ENCODE measurements around the gene BICRA.
"Not testable (repeated sequence)": the region's sequence is repeated elsewhere in the genome, so short reads cannot be mapped to it uniquely, and the experiment has no call there.

Gene BICRA

DNA sequence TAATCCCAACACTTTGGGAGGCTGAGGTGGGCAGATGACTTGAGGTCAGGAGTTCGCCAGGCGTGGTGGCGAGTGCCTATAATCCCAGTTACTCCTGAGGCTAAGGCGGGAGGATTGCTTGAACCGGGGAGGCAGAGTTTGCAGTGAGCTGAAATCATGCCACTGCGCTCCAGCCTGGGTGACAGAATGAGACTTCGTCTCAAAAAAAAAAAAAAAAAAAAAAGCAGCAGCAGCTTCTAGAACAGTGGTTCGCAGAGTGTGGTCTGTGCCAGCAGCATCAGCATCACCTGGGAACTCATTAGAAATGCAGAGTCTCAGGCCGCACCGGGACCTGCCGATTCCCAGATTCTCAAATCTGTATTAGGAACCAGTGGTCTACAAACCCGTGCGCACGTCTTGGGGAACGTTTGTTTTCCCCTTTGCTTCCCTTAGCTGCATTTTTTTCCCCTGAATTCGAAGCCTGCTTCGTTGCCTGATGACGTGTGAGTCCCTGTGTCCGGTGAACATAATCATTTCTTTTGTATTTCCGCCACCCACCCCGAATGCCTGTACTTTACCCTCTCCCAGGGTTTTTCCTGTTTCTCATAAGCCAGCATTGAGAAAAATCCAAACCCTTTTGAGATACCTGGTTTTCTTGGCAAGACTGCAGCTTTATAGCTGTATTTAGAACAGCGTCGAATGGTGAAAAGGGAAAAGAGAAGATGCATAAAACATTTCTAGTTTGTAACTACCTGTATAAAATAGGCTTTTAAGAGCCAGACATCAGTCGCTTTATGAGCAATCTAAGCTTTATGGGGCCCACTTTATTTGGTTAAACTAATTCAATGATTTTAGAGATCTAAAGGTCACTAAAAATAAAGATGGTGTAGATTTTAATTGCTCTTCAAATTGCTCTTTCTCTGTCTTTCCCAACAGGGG, 49.8 kb downstream of the BICRA start:
- in situ Hi-C loops (cut with HindIII; ENCODE audit: low sequenced_read_pairs), result no loop called here

DNA sequence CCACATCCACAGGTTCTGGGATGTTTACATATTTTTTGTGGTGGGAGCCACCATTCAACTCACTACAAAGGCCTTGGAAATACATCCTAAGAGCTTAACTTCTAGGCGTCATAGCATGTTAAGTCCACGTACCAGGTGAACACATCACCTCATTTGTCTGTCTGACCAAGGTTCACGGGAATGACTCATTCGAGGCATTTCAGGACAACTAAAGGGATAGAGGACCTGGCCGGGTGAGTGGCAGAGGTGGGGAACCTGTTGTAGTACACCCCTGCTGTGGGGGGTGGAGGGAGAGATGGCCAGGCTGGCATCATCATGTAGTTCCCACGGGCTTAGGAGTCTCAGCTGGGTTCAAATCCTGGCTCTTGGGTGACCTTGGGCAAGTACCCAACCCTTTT, 51.5 kb downstream of the BICRA start:
- in situ Hi-C loops (cut with HindIII; ENCODE audit: low sequenced_read_pairs), result no loop called here

DNA sequence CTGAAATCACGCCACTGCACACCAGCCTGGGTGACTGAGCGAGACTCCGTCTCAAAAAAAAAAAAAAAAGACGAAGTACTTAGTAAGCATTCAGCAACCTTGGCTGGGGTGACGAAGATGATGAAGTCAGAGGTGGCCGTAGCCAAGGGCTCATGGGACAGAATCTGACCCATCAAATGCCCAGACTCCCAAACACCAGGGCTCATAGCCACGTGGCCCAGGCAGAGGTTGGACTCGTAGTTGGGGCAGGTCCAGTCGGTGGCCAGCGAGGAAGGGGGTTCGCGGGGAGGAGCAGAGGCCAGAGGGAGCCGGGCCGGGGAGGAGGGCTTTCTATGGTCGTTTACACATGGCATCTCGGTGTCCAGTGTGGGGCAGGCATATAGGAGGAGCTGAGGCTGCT, 52.2 kb downstream of the BICRA start:
- in situ Hi-C loops (cut with HindIII; ENCODE audit: low sequenced_read_pairs), result no loop called here

DNA sequence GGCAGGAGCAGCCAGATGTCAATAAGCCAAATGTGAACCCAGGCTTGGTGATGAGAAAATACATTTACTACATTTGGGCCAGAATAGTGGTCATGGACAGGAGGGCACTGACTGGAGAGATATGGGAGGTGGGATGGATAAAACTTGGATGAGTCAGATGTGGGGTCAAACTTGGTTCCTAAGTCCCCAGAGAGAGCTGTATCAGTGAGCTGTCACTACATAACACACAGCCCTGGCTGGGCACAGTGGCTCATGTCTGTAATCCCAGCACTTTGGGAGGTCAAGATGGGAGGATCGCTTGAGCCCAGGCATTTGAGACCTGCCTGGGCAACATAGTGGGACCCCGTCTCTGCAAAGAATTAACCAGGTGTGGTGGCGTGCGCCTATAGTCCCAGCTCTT, 52.7 kb downstream of the BICRA start:
- in situ Hi-C loops (cut with HindIII; ENCODE audit: low sequenced_read_pairs), result no loop called here

DNA sequence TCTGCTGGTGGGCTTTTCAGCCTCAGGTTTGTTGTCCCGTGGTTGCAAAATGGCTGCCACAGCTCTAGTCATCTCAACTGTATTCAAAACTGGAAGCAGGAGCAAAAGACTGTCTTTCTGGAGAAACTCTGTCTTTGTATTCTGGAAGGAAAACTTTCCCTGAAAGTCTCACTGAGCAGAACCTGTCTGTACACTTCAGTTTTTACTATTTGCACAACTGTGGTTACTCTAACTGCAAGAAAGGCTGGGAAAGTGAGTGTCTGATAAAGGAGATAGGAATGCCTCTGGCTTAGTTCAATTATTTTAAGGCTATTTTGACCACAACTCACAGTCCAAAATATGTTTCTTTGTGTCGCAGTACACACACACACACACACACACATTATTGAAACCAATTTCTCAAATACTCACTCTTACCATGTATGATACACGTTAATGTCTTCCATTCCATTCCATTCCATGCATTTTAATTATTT, 54.5 kb downstream of the BICRA start:
- in situ Hi-C loops (cut with HindIII; ENCODE audit: low sequenced_read_pairs), result no loop called here

DNA sequence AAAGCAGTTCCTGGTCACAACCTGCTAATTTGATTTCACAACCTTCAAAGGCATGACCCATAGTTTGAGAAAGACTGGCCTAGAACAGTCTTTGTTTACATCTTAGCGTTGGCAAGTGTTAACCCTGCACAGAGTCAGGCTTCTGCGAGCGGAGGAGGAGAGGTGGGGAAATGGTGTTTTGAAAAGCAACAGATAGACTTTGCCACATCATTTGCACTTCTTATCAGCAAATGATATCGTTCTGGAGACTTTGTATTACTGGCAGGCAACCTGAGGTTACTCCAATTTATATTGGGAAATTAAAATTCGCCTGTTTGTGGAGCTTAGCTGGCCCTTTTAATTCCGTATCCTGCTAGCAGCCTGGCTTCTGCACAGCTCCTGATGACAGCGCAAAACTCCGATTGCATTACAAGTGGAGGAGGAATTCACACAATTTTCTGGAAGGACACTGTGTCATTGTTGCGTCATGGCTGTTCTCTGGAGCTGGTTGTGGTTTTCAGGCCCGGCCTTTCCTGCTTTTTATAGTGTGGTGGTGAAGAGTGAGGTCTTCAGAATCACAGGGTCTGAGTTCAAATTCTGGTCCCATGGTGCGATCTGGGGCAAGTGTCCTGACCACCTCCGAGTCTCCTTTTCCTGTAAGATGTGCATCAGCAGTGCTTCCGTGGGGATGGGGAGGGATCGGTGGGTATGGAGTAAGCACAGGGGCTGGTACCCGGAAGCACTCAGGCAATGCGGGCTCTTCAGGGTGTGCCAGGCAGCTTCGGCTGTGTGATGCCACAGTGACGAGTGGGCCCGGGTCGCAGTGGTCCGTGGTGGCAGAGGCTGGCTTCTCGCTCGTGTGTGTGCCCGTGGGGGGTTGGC, 55.2 kb downstream of the BICRA start:
- in situ Hi-C loops (cut with HindIII; ENCODE audit: low sequenced_read_pairs), result no loop called here

DNA sequence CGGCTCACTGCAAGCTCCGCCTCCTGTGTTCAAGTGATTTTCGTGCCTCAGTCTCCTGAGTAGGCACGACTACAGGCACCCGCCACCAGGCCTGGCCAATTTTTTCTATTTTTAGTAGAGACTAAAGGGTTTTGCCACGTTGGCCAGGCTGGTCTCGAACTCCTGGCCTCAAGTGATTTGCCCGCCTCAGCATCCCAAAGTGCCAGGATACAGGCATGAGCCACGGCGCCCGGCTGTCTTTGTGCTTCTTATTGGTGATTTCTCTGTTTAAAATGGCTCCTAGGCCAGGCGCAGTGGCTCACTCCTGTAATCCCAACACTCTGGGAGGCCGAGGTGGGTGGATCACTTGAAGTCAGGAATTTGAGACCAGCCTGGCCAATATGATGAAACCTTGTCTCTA, 59.6 kb downstream of the BICRA start:
- in situ Hi-C loops (cut with HindIII; ENCODE audit: low sequenced_read_pairs), result not testable (repeated sequence)

DNA sequence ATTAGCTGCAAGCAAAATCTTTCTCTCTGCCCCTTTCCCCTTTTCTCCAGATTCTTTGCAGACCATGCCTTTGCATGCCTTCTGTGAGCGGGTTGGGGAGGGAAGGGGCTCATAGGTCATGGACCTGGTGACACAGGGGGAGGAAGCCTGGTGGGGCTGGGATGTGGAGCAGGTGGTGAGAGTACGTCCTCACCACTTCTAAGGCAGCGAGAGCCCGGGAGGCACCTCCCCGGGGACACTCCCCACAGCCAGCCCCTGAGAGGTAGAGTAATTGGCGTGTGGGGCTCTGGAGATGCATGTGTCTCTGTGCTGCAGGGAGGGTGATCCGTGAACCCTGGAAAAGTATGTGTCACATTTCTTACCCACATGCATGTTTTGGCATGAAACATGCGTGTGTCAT, 61.8 kb downstream of the BICRA start:
- in situ Hi-C loops (cut with HindIII; ENCODE audit: low sequenced_read_pairs), result no loop called here

DNA sequence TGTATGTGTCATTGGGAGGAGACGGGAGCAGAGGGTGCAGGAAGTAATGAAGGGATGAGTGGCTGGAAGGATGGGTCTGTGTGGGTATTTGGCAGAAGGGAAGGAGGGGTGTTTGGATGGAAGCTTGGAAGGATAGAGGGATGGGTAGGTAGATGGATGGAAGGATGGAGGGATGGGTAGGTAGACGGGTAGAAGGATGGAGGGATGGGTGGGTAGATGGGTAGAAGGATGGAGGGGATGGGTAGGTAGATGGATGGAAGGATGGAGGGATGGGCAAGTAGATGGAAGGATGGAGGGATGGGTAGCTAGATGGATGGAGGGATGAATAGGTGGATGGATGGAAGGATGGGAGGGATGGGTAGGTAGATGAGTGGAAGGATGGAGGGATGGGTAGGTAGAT, 62.6 kb downstream of the BICRA start:
- in situ Hi-C loops (cut with HindIII; ENCODE audit: low sequenced_read_pairs), result no loop called here

DNA sequence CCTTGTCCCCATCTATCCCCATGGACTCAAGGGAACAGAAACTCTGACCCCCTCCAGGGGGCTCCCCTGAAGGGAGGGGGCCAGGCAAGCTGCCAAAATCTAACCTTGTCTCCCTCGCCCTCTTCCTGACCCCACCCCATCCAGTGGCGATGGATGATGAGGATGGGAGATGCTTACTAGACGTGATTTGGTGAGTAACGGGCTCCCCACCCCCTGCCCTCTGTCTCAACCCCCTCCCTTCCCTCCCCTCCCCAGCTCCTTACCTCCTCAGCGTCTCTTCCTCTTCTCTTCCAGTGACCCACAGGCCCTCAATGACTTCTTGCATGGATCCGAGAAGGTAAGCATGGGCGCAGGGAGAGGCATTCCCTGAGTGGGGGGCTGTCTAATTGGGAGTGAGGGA, 64.5 kb downstream of the BICRA start:
- in situ Hi-C loops (cut with HindIII; ENCODE audit: low sequenced_read_pairs), result no loop called here

DNA sequence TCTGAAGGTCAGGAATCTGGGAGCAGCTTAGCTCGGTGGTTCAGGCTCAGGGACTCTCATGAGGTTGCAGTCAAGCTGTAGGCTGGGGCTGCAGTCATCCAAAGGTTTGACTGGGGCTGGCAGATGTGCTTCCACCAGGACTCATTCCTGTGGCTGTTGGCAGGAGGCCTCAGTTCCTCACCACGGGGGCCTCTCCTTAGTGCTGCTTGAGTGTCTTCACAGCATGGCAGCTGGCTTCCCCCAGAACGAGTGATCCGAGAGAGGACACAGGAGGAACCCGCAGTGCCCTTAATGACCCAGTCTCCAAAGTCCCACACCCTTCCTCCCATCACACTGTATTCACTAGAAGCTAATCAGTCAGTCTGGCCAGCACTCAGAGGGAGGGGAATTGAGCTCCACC, 65.6 kb downstream of the BICRA start:
- in situ Hi-C loops (cut with HindIII; ENCODE audit: low sequenced_read_pairs), result no loop called here

DNA sequence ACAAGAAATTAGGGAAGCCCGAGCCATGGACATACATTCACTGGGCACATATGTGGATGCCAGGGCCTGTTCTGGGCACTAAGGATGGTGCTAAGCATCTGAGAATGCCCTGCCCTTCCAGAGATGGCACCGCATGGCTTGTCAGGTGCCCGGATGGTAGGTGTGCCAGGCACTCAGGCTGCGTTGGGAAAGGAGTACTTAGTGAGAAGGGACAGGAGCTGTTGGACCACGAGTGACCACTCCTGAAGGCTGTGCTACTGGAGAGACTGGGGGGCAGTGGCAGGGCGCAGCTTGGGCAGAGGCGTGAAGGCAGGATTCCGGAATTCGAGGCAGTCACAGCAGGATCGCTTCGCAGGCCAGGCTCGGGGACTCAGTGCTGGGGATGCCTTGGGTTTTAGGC, 66.3 kb downstream of the BICRA start:
- in situ Hi-C loops (cut with HindIII; ENCODE audit: low sequenced_read_pairs), result no loop called here

DNA sequence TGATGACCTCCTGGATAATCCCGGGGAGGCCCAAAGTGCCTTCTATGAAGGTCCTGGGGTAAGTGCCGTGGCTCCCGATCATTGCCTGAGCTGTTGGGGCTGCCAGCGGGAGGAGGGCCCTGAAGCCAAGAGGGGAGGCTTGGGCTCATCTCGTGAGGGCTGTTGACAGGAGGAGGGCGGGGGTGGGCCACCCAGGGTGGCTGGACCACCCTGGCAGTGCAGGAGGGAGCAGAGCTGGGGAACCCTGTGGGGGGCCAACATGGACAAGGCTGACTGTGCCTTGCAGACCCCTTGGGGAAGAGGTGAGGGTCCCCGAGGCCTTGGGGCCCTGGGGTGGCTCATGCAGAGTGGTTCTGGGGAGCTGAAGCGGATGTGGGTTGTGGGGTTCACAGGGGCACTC, 66.9 kb downstream of the BICRA start:
- in situ Hi-C loops (cut with HindIII; ENCODE audit: low sequenced_read_pairs), result no loop called here

DNA sequence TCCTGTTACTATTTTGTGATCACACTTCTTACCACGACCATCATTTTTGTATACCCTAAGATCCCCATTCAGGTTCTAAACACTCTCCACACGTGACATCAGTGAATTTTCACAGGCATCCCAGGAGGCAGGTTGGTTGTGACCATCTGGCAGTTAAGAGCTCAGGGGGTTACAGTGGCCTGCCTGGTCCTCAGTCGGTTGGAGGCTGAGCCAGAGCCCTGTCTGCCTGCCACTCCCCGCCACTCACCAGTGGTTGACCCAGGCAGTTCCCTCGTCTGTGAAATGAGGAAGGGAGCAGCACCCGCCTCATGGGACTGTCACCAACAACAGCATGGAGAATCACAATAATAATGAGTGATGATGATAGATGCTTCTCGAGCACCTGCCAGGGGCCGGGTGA, 67.9 kb downstream of the BICRA start:
- in situ Hi-C loops (cut with HindIII; ENCODE audit: low sequenced_read_pairs), result no loop called here

DNA sequence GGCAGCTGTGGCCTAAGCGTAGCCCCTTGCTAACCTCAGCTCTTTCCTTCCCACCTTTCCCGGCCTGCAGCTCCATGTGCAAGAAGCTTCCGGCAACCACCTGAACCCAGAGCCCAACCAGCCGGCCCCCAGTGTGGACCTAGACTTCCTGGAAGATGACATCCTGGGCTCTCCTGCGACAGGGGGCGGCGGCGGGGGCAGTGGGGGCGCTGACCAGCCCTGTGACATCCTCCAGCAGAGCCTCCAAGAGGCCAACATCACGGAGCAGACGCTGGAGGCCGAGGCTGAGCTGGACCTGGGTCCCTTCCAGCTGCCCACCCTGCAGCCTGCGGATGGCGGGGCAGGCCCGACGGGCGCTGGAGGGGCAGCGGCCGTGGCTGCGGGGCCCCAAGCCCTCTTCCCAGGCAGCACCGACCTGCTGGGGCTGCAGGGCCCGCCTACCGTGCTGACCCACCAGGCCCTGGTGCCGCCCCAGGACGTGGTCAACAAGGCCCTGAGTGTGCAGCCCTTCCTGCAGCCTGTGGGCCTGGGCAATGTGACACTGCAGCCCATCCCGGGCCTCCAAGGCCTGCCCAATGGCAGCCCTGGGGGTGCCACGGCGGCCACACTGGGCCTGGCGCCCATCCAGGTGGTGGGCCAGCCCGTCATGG, 70.4 kb downstream of the BICRA start:
- in situ Hi-C loops (cut with HindIII; ENCODE audit: low sequenced_read_pairs), result no loop called here

DNA sequence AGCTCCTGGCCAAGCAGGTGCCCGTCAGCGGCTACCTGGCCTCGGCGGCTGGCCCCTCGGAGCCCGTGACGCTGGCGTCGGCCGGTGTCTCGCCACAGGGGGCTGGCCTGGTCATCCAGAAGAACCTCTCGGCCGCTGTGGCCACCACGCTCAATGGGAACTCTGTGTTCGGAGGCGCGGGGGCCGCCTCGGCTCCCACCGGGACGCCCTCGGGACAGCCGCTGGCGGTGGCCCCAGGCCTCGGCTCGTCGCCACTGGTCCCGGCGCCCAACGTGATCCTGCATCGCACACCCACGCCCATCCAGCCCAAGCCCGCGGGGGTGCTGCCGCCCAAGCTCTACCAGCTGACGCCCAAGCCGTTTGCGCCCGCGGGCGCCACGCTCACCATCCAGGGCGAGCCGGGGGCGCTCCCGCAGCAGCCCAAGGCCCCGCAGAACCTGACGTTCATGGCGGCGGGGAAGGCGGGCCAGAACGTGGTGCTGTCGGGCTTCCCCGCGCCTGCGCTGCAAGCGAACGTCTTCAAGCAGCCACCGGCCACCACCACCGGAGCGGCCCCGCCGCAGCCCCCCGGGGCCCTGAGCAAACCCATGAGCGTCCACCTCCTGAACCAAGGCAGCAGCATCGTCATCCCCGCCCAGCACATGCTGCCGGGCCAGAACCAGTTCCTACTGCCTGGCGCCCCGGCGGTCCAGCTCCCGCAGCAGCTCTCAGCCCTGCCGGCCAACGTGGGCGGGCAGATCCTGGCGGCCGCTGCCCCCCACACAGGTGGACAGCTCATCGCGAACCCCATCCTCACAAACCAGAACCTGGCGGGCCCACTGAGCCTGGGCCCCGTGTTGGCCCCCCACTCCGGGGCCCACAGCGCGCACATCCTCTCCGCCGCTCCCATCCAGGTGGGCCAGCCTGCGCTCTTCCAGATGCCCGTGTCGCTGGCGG, 71.3 kb downstream of the BICRA start:
- in situ Hi-C loops (cut with HindIII; ENCODE audit: low sequenced_read_pairs), result no loop called here

DNA sequence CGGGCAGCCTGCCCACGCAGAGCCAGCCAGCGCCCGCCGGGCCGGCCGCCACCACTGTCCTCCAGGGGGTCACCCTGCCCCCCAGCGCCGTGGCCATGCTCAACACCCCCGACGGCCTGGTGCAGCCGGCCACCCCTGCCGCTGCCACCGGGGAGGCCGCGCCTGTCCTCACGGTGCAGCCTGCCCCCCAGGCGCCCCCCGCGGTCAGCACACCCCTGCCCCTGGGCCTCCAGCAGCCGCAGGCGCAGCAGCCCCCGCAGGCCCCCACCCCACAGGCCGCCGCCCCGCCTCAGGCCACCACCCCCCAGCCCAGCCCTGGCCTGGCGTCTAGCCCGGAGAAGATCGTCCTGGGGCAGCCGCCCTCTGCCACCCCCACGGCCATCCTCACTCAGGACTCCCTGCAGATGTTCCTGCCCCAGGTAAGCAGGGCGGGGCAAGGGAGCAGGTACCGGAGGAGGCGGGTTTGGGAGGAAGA, 72.0 kb downstream of the BICRA start:
- in situ Hi-C loops (cut with HindIII; ENCODE audit: low sequenced_read_pairs), result no loop called here

DNA sequence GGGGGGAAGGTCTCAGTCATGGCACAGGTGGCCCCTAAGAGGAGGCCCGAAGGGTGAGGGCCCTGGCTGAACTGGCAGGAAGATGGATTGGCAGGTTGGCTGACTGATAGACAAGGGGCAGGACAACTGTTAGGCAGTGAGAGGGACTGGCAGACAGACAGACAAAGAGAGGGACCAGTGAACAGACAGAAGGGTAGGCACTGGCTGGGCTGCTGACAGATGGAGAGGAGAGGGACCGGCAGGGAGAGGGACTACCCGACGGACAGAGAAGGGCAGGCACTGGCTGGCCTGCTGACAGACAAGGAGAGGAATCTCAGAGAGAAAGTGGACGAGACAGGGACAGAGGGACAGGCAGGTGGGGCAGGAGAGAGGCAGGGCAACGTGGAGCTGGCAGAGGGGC, 72.5 kb downstream of the BICRA start:
- in situ Hi-C loops (cut with HindIII; ENCODE audit: low sequenced_read_pairs), result no loop called here

DNA sequence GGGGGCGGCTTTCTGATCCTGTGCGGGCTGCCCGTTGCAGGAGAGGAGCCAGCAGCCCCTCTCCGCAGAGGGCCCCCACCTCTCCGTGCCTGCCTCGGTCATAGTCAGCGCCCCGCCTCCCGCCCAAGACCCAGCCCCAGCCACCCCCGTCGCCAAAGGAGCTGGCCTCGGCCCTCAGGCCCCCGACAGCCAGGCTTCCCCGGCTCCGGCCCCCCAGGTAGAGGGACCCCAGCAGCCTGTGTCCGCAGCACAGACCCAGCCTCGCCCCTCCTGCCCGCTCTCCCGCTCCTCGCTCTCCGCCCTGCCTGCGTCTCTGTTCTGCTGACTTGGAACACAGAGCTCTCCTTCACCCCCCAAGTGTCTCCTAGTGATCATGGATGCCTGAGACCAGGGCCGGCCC, 73.0 kb downstream of the BICRA start:
- in situ Hi-C loops (cut with HindIII; ENCODE audit: low sequenced_read_pairs), result no loop called here

DNA sequence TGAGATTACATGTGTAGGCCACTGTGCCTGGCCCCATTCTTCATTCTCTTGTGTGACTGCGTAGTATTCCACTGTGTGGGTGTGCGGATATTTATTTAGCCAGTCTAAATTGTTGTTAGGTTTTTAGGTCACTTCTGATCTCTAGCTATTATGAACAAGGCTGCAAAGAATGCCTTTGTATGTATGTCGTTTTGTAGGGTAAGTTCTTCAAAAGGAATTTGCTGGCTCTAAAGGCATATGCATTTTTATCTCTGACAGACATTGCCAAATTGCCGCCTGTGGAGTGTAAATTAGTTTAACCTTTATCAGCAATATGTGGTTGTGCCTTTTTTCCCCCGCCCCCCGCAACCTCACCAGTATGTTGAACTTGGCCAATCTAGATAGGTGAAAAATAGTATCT, 74.0 kb downstream of the BICRA start:
- in situ Hi-C loops (cut with HindIII; ENCODE audit: low sequenced_read_pairs), result no loop called here

Measured in DLD1 (cell line).